Glomerular visceral epithelial cell (primary cell): ENCODE measurements around the gene MMP3.

Source experiments
- DNase-seq: peaks from one replicate; pipeline ENCODE4 v3.0.0-alpha.2; 2016; ENCODE audit errors: extremely low spot score

Gene MMP3

GRCh38 chr11:102791271-102792036 is 52.0 kb downstream of the MMP3 start:
- DNase-seq, result no peak

DNA sequence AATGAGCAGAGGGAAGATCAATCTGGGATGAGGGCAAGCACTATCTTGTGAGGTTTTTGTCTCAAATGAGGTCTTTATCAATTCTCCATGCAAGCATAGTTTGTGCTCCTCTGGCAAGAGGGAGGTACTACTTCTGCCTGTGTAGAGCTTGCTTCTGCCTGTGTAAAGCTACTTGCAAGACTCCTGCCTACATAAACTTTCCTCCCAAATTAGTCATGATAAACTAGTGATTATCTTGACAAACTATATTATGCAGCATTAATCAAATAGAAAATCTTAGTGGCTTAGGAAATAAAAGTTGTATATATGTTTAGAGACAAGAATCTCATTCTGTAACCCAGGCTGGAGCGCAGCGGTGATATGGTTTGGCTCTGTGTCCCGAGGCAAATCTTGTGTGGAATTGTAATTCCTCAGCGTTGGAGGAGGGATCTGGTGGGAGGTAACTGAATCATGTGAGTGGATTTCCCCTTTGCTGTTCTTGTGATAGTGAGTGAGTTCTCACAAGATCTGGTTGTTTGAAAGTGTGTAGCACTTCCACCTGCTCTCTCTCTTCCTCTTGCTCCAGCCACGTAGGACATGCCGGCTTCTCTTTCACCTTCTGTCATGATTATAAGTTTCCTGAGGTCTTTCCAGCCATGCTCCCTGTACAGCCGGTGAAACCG is 54.9 kb downstream of the MMP3 start:
- DNase-seq, result no peak
